GM12878 (cell line): Measurements from ENCODE around the gene STXBP4. TPM values are rescaled to one million over a fixed set of nuclear protein-coding genes. Genes with fewer than 3 reads are reported as not detected.

Experiments
- ATAC-seq: fragments of 200-7000 bp; cut with Tn5 transposase; 3 replicates; pipeline ENCODE4 v1.9.1; 2020; ENCODE audit warnings: mild to moderate bottlenecking, moderate library complexity
- BruUV-seq: library from RNA; stranded (reverse); fragments of 400-500 nt; replicated peaks from 2 replicates; lab custom pipeline; 2021; lab: Mats Ljungman, UMichigan
- CTCF ChIA-PET: fragments of 300-600 bp; sonication (Branson Sonifier 250); formaldehyde crosslinking; extraction: SDS; loops from one replicate; lab custom pipeline; 2021; ENCODE audit warnings: inconsistent platforms; lab: Yijun Ruan, JAX
- POLR2A ChIA-PET: fragments of 350-600 bp; formaldehyde crosslinking; extraction: SDS; loops from one replicate; lab custom pipeline; 2021; ENCODE audit warnings: inconsistent platforms; lab: Charles Lee
- RAD21 ChIA-PET: fragments of 300-600 bp; sonication (Branson Sonifier 250); formaldehyde crosslinking; loops from one replicate; lab custom pipeline; 2023; ENCODE audit warnings: antibody characterized with exemption; ENCODE audit not compliant: unreplicated experiment; lab: Charles Lee
- SMC1A ChIA-PET: fragments of 300-600 bp; sonication (Branson Sonifier 250); formaldehyde crosslinking; loops from one replicate; lab custom pipeline; 2023; ENCODE audit not compliant: unreplicated experiment, uncharacterized antibody; lab: Charles Lee
- DNase-seq: peaks from one replicate; pipeline ENCODE4 v3.0.0-alpha.2; 2011; ENCODE audit warnings: low read depth, low spot score
- FAIRE-seq: peaks from 3 replicates; lab custom pipeline; 2011; peaks lifted over from hg19 to GRCh38; lab: Jason Lieb, UNC
- H2AFZ ChIP-seq: 2 replicates; pipeline ENCODE4 v1.6.0; 2011; ENCODE audit warnings: low read depth, low read length, control low read depth; ENCODE audit not compliant: control insufficient read depth
- H3K27ac ChIP-seq: 2 replicates; pipeline ENCODE4 v1.5.1; 2011; ENCODE audit warnings: control low read depth; ENCODE audit not compliant: control insufficient read depth, insufficient read depth
- H3K27me3 ChIP-seq, 2 experiments: replicated peaks in 1 of 2; 2 replicates each; pipeline versions ENCODE4 v1.6.0 to v1.6.1; 2011; ENCODE audit warnings: low read length in 1 of 2; ENCODE audit not compliant: control insufficient read depth in 2 of 2, insufficient read depth in 2 of 2
- H3K36me3 ChIP-seq, 2 experiments: 2 replicates each; pipeline ENCODE4 v1.5.1; 2011; ENCODE audit warnings: low read length in 1 of 2; ENCODE audit not compliant: control insufficient read depth in 2 of 2, insufficient read depth in 2 of 2
- H3K4me1 ChIP-seq: 2 replicates; pipeline ENCODE4 v1.6.1; 2011; ENCODE audit warnings: mild to moderate bottlenecking, low read length, moderate library complexity, mixed read lengths; ENCODE audit not compliant: control insufficient read depth, insufficient read depth
- H3K4me2 ChIP-seq: 2 replicates; pipeline ENCODE4 v1.6.0; 2011; ENCODE audit warnings: control low read depth; ENCODE audit not compliant: control insufficient read depth, insufficient read depth
- H3K4me3 ChIP-seq: fragments of 200-600 bp; sonication (generic); 2 replicates; pipeline ENCODE4 v1.5.1; 2016
- H3K79me2 ChIP-seq: 2 replicates; pipeline ENCODE4 v1.6.0; 2011; ENCODE audit warnings: low read length; ENCODE audit not compliant: control insufficient read depth, insufficient read depth
- H3K9ac ChIP-seq: 2 replicates; pipeline ENCODE4 v1.8.0; 2011; ENCODE audit warnings: low read length, control low read depth, mixed read lengths; ENCODE audit not compliant: control insufficient read depth, insufficient read depth
- H3K9me3 ChIP-seq: replicated peaks from 3 replicates; pipeline ENCODE4 v1.5.1; 2011; ENCODE audit warnings: mild to moderate bottlenecking, low read length; ENCODE audit not compliant: control insufficient read depth, insufficient read depth
- H4K20me1 ChIP-seq: 2 replicates; pipeline ENCODE4 v1.6.0; 2011; ENCODE audit not compliant: control insufficient read depth, insufficient read depth
- CBX3 ChIP-seq: fragments of 200-600 bp; sonication (generic); IDR thresholded peaks from 2 replicates; pipeline ENCODE4 v1.6.1; 2016; ENCODE audit warnings: low read depth, borderline replicate concordance
- CBX5 ChIP-seq: sonication (generic); IDR thresholded peaks from 2 replicates; pipeline ENCODE4 v1.6.1; 2016; ENCODE audit warnings: low read depth, moderate library complexity, mild to moderate bottlenecking, inconsistent platforms
- HDAC6 ChIP-seq: fragments of 200-600 bp; sonication (generic); IDR thresholded peaks from one replicate; pipeline ENCODE4 v1.8.0; 2017; ENCODE audit warnings: antibody characterized with exemption; ENCODE audit not compliant: unreplicated experiment
- MEF2A ChIP-seq: IDR thresholded peaks from 2 replicates; pipeline ENCODE4 v1.6.1; 2011; ENCODE audit warnings: low read depth, mild to moderate bottlenecking, low read length, moderate library complexity; ENCODE audit not compliant: insufficient read depth
- MYC ChIP-seq: IDR thresholded peaks from 2 replicates; pipeline ENCODE4 v1.6.1; 2011; ENCODE audit warnings: mild to moderate bottlenecking, low read length, moderate library complexity, inconsistent platforms; ENCODE audit not compliant: insufficient read depth, insufficient replicate concordance, insufficient read length, severe bottlenecking
- NFIC ChIP-seq: IDR thresholded peaks from 2 replicates; pipeline ENCODE4 v1.6.1; 2012; ENCODE audit warnings: low read depth, mild to moderate bottlenecking, inconsistent platforms, low read length, moderate library complexity
- NR2C1 ChIP-seq: fragments of 450-650 bp; IDR thresholded peaks from 2 replicates; pipeline ENCODE4 v1.6.1; 2017; ENCODE audit warnings: antibody characterized with exemption, mild to moderate bottlenecking, moderate library complexity
- POLR2AphosphoS5 ChIP-seq: IDR thresholded peaks from 2 replicates; pipeline ENCODE4 v1.6.1; 2011; ENCODE audit warnings: mild to moderate bottlenecking, low read length, inconsistent platforms
- SP1 ChIP-seq: IDR thresholded peaks from one replicate; pipeline ENCODE4 v1.6.1; 2011; ENCODE audit warnings: low read depth, low read length
- SREBF2 ChIP-seq: IDR thresholded peaks from 2 replicates; pipeline ENCODE4 v1.6.1; 2012; ENCODE audit warnings: mild to moderate bottlenecking, low read length
- SUZ12 ChIP-seq: fragments of 200-600 bp; sonication (generic); IDR thresholded peaks from one replicate; pipeline ENCODE4 v1.6.1; 2018; ENCODE audit warnings: antibody characterized with exemption, mild to moderate bottlenecking; ENCODE audit not compliant: unreplicated experiment
- TCF12 ChIP-seq: IDR thresholded peaks from 2 replicates; pipeline ENCODE4 v1.6.1; 2011; ENCODE audit warnings: low read depth, mild to moderate bottlenecking, low read length
- ZNF217 ChIP-seq: fragments of 450-650 bp; IDR thresholded peaks from 2 replicates; pipeline ENCODE4 v1.6.1; 2017; ENCODE audit warnings: antibody characterized with exemption, mild to moderate bottlenecking
- WGBS: methylation state at CpG from one replicate; pipeline ENCODE4 v1.1.6; 2016; ENCODE audit warnings: low lambda C conversion rate; ENCODE audit not compliant: insufficient replicate concordance, insufficient coverage; ENCODE audit errors: missing lambda C conversion rate; 5-methylcytosine and 5-hydroxymethylcytosine counted together
- in situ Hi-C: fragments of 300-500 bp; cut with MboI; formaldehyde crosslinking; loops from 9 replicates; pipeline ENCODE4 v1.14.3; 2018; ENCODE audit warnings: mixed read lengths
- intact Hi-C: fragments of 100-400 bp; cut with micrococcal nuclease; formaldehyde crosslinking; loops from one replicate; pipeline ENCODE4 v1.14.2; 2022; ENCODE audit not compliant: unreplicated experiment
- polyA plus RNA-seq, 11 experiments: library from polyadenylated mRNA; depleted of rRNA in 4 of 11; unstranded in 6 of 11; stranded (reverse) in 5 of 11; fragments of >200 nt; fragmentation: Nextera tagmentation in 4 of 11; fragmentation: Illumina TruSeq in 1 of 11; extraction: Ambion mirVana in 4 of 11; extraction: Trizol in 1 of 11; gene quantifications; 1 replicate in 1 of 11; 2 replicates in 10 of 11; pipeline versions ENCODE4 v1.2.1 to v1.2.3, GENCODE V29; 2011 to 2016; ENCODE audit warnings: inconsistent platforms in 2 of 11, missing spikeins in 2 of 11, low read depth in 1 of 11
- total RNA-seq, 4 experiments: library from RNA; depleted of rRNA in 3 of 4; stranded (reverse); fragments of >200 nt in 3 of 4; fragmentation: Illumina TruSeq in 1 of 4; extraction: Trizol in 1 of 4; gene quantifications; 2 replicates each; pipeline versions ENCODE4 v1.2.1 to v1.2.3, GENCODE V29; 2013 to 2021
- TF ChIP-seq, protein P1 (sequence below): fragments of 450-650 bp; IDR thresholded peaks from 2 replicates; pipeline ENCODE4 v1.6.1; 2016; ENCODE audit warnings: mild to moderate bottlenecking

The STXBP4 gene
- total and polyA plus RNA-seq, 10 of the 15 experiments (the other 5 are each of a cell fraction or from before 2014, with no cell fraction given) = 4.3 to 11.0 (median 6.7) TPM

DNA sequence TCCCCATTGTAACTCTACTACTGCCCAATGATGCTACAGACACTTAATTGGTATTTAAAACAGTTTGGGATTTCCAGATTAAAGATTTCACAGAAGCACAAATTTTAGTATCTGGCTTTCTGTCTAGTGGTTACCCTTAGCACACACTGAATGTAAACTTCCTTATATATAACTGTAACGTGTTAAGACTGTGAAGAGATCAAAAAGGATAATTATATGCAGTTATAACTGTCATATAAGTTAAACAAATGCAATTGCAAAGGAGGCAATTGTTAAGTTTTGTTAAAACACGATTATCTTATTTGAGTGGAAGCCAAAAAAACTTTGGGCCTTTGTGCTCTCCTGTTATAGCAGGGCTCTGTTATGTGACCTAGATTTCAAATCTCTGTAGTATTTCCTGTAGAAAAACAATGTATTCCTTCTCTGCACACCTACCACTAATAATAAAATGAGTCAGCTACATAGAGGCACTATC lies 147.9 kb downstream of the STXBP4 start:
- ChIA-PET SMC1A (interaction anchor here (1.2 kb wide), 1 partner anchor 14 kb away, joined by 3 read pairs; no protein-coding TSS in a partner anchor), POLR2A (no interaction called here), RAD21 (no interaction called here), CTCF (interaction anchor here (1.7 kb wide), 1 partner anchor 12 kb away, joined by 4 read pairs; no protein-coding TSS in a partner anchor)
- WGBS = 5% methylated on average over 2 of the region's 2 CpGs
- Histone ChIP-seq H2AFZ (no peak overlapping the region), H3K27me3 (no peaks in the 10 kb centered on the region), H3K36me3 (no peaks in the 10 kb centered on the region), H3K27ac (no peak overlapping the region), H4K20me1 (no peaks in the 10 kb centered on the region), H3K9ac (no peak overlapping the region), H3K4me2 (no peak overlapping the region), H3K4me3 (no peak overlapping the region), H3K79me2 (no peaks in the 10 kb centered on the region), H3K4me1 (no peaks in the 10 kb centered on the region), H3K9me3 (no peaks in the 10 kb centered on the region)
- TF ChIP-seq, protein P1, sequence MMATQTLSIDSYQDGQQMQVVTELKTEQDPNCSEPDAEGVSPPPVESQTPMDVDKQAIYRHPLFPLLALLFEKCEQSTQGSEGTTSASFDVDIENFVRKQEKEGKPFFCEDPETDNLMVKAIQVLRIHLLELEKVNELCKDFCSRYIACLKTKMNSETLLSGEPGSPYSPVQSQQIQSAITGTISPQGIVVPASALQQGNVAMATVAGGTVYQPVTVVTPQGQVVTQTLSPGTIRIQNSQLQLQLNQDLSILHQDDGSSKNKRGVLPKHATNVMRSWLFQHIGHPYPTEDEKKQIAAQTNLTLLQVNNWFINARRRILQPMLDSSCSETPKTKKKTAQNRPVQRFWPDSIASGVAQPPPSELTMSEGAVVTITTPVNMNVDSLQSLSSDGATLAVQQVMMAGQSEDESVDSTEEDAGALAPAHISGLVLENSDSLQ = no peak
- TF ChIP-seq SUZ12 = no peak
- no peak for TF ChIP-seq MYC
- no peak for TF ChIP-seq CBX3
- TF ChIP-seq NFIC = no peak
- TF ChIP-seq SP1 = no peak
- no peak for TF ChIP-seq POLR2AphosphoS5
- TF ChIP-seq TCF12 = no peak
- no peak for TF ChIP-seq NR2C1
- no peak for TF ChIP-seq SREBF2
- no peak for TF ChIP-seq HDAC6
- no peak for TF ChIP-seq MEF2A
- TF ChIP-seq CBX5 = no peak
- TF ChIP-seq ZNF217 = no peak
- in situ Hi-C loops (no loop called here), intact Hi-C loops (no loop called here)
- no peak for FAIRE-seq
- ATAC-seq = no peak
- no peak for DNase-seq
- BruUV-seq = no TSS peak
